OCI-LY7 (cell line): ENCODE data around the gene ANKRD2. TPM values are rescaled to one million over a fixed set of nuclear protein-coding genes. Genes with fewer than 3 reads are reported as not detected.

Source experiments
- BruUV-seq: library from RNA; stranded (reverse); fragments of 400-500 nt; replicated peaks from 2 replicates; lab custom pipeline; 2021; lab: Mats Ljungman, UMichigan
- CTCF ChIA-PET: fragments of 300-600 bp; sonication (Branson Sonifier 250); formaldehyde crosslinking; loops from one replicate; lab custom pipeline; 2022; ENCODE audit warnings: antibody characterized with exemption; ENCODE audit not compliant: unreplicated experiment; lab: Charles Lee
- POLR2A ChIA-PET: fragments of 300-600 bp; sonication (Branson Sonifier 250); formaldehyde crosslinking; loops from one replicate; lab custom pipeline; 2022; ENCODE audit warnings: antibody characterized with exemption; lab: Charles Lee
- DNase-seq: peaks from one replicate; pipeline ENCODE4 v3.0.0-alpha.2; 2015; ENCODE audit warnings: low spot score
- H2AFZ ChIP-seq: fragments of 200-600 bp; sonication (generic), shearing (Covaris generic); 2 replicates; pipeline ENCODE4 v1.6.1; 2014; ENCODE audit warnings: mild to moderate bottlenecking, antibody characterized with exemption, low read length, moderate library complexity
- H3K27ac ChIP-seq: fragments of 200-600 bp; sonication (generic); 2 replicates; pipeline ENCODE4 v1.5.1; 2014; ENCODE audit warnings: mixed run types, low read depth, mild to moderate bottlenecking, moderate library complexity, low read length, inconsistent platforms; ENCODE audit not compliant: poor library complexity, severe bottlenecking
- H3K36me3 ChIP-seq: fragments of 200-600 bp; sonication (generic); 2 replicates; pipeline ENCODE4 v1.6.1; 2014; ENCODE audit warnings: mild to moderate bottlenecking, antibody characterized with exemption, low read length, moderate library complexity, mixed read lengths; ENCODE audit not compliant: insufficient read depth
- H3K4me1 ChIP-seq: fragments of 200-600 bp; sonication (generic); 2 replicates; pipeline ENCODE4 v1.5.1; 2014; ENCODE audit warnings: mild to moderate bottlenecking, low read length; ENCODE audit not compliant: insufficient read depth, poor library complexity, severe bottlenecking
- H3K4me2 ChIP-seq: fragments of 200-600 bp; sonication (generic); 2 replicates; pipeline ENCODE4 v1.6.1; 2014; ENCODE audit warnings: mild to moderate bottlenecking, low read length
- H3K4me3 ChIP-seq: fragments of 200-600 bp; sonication (generic); 2 replicates; pipeline ENCODE4 v1.5.1; 2014; ENCODE audit warnings: mild to moderate bottlenecking, low read depth, low read length; ENCODE audit not compliant: poor library complexity, severe bottlenecking
- H3K79me2 ChIP-seq: fragments of 200-600 bp; sonication (generic); 2 replicates; pipeline ENCODE4 v1.6.1; 2016; ENCODE audit warnings: low read depth, mild to moderate bottlenecking, low read length, moderate library complexity, mixed read lengths; ENCODE audit not compliant: insufficient read depth
- H3K9me2 ChIP-seq: fragments of 200-600 bp; sonication (generic); 2 replicates; pipeline ENCODE4 v1.6.1; 2016; ENCODE audit warnings: mild to moderate bottlenecking, low read length, mixed read lengths; ENCODE audit not compliant: insufficient read depth
- H3K9me3 ChIP-seq: fragments of 200-600 bp; sonication (generic); 2 replicates; pipeline ENCODE4 v1.6.1; 2014; ENCODE audit warnings: mild to moderate bottlenecking, mixed run types, low read length, mixed read lengths
- H4K20me1 ChIP-seq: fragments of 200-600 bp; sonication (generic); 2 replicates; pipeline ENCODE4 v1.6.1; 2014; ENCODE audit warnings: mild to moderate bottlenecking, antibody characterized with exemption, low read length, moderate library complexity, mixed read lengths; ENCODE audit not compliant: insufficient read depth
- EZH2phosphoT487 ChIP-seq: fragments of 200-600 bp; sonication (generic); IDR thresholded peaks from 2 replicates; pipeline ENCODE4 v1.6.1; 2018; ENCODE audit warnings: low read depth, borderline replicate concordance, mild to moderate bottlenecking, mixed run types, antibody characterized with exemption, low read length, moderate library complexity, mixed read lengths
- intact Hi-C: fragments of 100-400 bp; cut with micrococcal nuclease; formaldehyde crosslinking; loops from one replicate; pipeline ENCODE4 v1.10.0; 2022; ENCODE audit not compliant: unreplicated experiment
- total RNA-seq, 2 experiments: library from RNA; depleted of rRNA in 1 of 2; stranded (reverse); fragments of >200 nt in 1 of 2; shearing (Covaris generic) in 1 of 2; gene quantifications; 2 replicates each; pipeline ENCODE4 v1.2.3, GENCODE V29; 2014 to 2022
- TF ChIP-seq, protein P1 (sequence below): fragments of 200-600 bp; sonication (generic); conservative IDR thresholded peaks from 2 replicates; pipeline ENCODE4 v1.5.1; 2014; ENCODE audit warnings: mild to moderate bottlenecking, antibody characterized with exemption, low read length, moderate library complexity, mixed read lengths

Gene ANKRD2
- total RNA-seq, 2 experiments from 2014 or later, result not detected

DNA sequence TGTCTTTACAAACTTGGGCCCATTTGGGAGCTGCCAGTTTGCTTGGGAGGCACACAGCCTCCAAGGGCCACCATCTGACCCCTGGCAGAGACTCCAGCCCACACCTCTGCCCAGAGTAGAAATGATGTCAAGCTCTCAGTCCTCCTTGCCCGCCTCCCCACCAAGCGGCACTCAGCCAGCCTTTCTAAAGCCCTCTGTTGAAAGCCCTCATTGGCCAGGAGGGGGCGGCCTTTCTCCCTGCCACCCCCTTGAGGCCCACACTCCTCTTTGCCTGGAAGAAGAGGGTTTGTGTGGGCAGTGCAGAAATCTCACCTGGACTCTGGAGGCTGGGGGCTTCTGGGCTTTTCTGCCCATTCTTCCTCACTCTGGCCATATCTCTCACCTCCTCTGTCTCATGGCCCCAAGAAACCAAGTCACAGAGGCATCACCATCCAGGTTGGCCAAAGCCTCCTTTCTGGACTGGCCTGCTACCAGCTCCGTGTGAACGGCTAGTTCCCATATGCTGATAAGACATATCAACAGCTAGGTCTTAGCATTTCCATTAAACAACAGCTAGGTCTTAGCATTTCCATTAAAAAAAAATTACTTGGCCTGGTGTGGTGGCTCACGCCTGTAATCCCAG lies 37.7 kb upstream of the ANKRD2 start:
- H3K27ac ChIP-seq, result no peak overlapping the region
- no TSS peak for BruUV-seq
- H3K4me3 ChIP-seq, result no peak overlapping the region
- ChIA-PET CTCF (interaction anchor here (1.5 kb wide), 1 partner anchor 38 kb away, joined by 3 read pairs; the partner anchor contains the start of gene ANKRD2), POLR2A (interaction anchor here (0.5 to 0.8 kb wide), 2 partner anchors 11 to 170 kb away, joined by 3 to 4 read pairs; no protein-coding TSS in a partner anchor)
- H4K20me1 ChIP-seq, result no peaks in the 10 kb centered on the region
- H3K36me3 ChIP-seq, result no peaks in the 10 kb centered on the region
- no peaks in the 10 kb centered on the region for H3K4me1 ChIP-seq
- H3K9me2 ChIP-seq, result no peaks in the 10 kb centered on the region
- peak; percentile 40 for DNase-seq
- H2AFZ ChIP-seq, result no peak overlapping the region
- H3K79me2 ChIP-seq, result no peaks in the 10 kb centered on the region
- H3K4me2 ChIP-seq, result no peak overlapping the region
- TF ChIP-seq EZH2phosphoT487, result no peak
- TF ChIP-seq, protein P1, sequence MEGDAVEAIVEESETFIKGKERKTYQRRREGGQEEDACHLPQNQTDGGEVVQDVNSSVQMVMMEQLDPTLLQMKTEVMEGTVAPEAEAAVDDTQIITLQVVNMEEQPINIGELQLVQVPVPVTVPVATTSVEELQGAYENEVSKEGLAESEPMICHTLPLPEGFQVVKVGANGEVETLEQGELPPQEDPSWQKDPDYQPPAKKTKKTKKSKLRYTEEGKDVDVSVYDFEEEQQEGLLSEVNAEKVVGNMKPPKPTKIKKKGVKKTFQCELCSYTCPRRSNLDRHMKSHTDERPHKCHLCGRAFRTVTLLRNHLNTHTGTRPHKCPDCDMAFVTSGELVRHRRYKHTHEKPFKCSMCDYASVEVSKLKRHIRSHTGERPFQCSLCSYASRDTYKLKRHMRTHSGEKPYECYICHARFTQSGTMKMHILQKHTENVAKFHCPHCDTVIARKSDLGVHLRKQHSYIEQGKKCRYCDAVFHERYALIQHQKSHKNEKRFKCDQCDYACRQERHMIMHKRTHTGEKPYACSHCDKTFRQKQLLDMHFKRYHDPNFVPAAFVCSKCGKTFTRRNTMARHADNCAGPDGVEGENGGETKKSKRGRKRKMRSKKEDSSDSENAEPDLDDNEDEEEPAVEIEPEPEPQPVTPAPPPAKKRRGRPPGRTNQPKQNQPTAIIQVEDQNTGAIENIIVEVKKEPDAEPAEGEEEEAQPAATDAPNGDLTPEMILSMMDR, result peak; percentile 80
- H3K9me3 ChIP-seq, result no peaks in the 10 kb centered on the region
- intact Hi-C loops, result loop anchor here (2.0 kb wide), 1 partner anchor 78 kb away; no protein-coding TSS in a partner anchor

DNA sequence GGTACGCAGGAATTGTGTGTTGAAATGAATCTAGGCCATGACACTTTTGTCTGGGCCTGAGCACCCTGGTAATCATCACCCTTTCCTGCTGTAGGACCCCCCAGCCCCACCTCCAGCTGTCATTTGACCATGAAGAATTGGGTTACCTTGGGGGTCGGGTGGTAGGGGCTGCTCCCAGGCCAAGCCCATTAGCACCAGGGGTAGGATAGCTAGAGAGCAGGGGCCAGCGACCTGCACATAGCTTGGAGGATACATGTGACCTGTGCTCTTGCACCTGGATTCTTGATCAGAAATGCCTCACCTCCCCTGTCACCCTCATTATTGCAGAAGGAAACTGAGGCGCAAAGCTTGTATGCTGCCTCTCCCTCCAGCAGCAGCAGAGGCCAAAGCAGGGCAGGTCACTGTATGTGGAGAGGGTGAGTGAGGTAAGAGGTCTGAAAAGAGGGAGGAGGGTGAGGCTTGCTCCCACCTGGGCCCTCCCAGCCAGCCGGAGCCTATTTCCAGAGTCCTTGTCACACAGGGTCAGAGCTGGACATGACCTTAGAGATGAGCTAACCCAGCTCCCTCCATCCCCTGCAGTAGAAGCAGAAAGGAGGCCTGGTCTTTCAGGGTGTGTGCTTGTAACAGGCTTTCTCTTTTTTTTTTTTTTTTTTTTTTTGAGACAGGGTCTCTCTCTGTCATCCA lies 35.3 kb upstream of the ANKRD2 start:
- BruUV-seq, result no TSS peak
- POLR2A ChIA-PET, result interaction anchor here (0.7 to 1.0 kb wide), 3 partner anchors 10 to 75 kb away, joined by 3 to 6 read pairs (median 4); no protein-coding TSS in a partner anchor
- no peak overlapping the region for H3K4me3 ChIP-seq
- H3K36me3 ChIP-seq, result no peaks in the 10 kb centered on the region
- CTCF ChIA-PET, result no interaction called here
- no peak overlapping the region for H3K27ac ChIP-seq
- H3K9me3 ChIP-seq, result no peaks in the 10 kb centered on the region
- intact Hi-C loops, result no loop called here
- DNase-seq, result no peak
- H3K79me2 ChIP-seq, result no peaks in the 10 kb centered on the region
- no peaks in the 10 kb centered on the region for H3K4me1 ChIP-seq
- H3K9me2 ChIP-seq, result no peaks in the 10 kb centered on the region
- H3K4me2 ChIP-seq, result no peak overlapping the region
- no peak overlapping the region for H2AFZ ChIP-seq
- no peak for TF ChIP-seq EZH2phosphoT487
- TF ChIP-seq, protein P1, result no peak
- H4K20me1 ChIP-seq, result no peaks in the 10 kb centered on the region

DNA sequence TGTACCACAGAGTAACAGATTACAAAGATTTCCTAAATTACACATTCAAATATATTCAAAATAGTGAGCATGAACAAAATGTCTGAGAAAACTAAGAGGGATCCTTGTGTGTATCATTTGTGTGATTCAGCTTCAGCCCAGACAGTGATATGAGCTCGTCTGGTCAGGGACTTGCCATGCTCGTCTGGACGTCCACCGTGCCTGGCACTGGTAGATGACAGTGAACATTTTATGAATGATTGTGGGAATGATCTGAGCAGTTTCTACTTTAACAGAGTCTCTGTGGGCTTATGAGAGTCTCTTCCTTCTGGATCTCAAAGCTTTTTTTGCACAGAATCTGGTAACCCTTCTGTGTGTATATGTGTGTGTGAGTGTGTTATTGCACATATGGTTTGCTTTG lies 34.2 kb upstream of the ANKRD2 start:
- H3K79me2 ChIP-seq, result no peaks in the 10 kb centered on the region
- no peak for DNase-seq
- H3K9me2 ChIP-seq, result no peaks in the 10 kb centered on the region
- H2AFZ ChIP-seq, result no peak overlapping the region
- POLR2A ChIA-PET, result interaction anchor here (0.5 to 0.7 kb wide), 4 partner anchors 16 to 170 kb away, joined by 3 read pairs; no protein-coding TSS in a partner anchor
- no TSS peak for BruUV-seq
- CTCF ChIA-PET, result no interaction called here
- TF ChIP-seq, protein P1, result no peak
- no peak for TF ChIP-seq EZH2phosphoT487
- no peaks in the 10 kb centered on the region for H3K9me3 ChIP-seq
- H3K36me3 ChIP-seq, result no peaks in the 10 kb centered on the region
- intact Hi-C loops, result no loop called here
- no peak overlapping the region for H3K4me3 ChIP-seq
- no peaks in the 10 kb centered on the region for H3K4me1 ChIP-seq
- H3K27ac ChIP-seq, result no peak overlapping the region
- H4K20me1 ChIP-seq, result no peaks in the 10 kb centered on the region
- H3K4me2 ChIP-seq, result no peak overlapping the region
